Measurements from ENCODE around the gene NXPE1.

DNA sequence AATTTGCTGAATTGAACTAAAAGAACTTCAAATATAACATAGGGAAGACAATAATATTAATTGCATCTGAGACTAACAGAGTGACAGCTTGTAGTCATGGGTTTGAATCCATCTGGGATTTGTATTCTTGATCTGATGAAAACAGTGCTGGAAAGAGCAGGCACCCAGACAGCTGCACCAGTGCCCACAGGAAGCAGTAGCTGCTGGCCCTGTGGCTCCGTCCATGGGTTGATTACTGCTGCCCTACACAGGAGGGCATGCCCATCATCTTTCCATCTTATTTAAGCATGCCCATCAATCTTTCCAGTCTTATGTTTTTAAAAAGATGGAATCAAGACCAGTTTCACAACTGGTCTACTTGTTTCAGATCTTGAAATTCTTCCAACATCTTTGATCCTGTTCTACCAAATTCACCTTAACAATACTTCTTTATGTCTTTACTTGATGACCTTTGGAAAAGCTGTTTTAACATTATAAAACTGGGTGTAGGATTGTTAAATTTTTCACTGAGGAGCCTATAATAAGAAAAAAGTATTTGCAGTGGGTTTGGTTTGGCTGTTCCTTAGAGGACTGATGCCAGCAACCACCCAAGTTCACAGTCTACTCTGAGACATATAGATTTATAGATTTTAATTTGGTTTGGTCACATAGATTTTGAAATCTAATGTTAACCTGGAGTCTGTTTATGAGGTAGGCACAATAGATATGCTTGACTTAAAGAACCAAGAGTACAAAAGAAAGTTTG lies 36.7 kb upstream of the NXPE1 start:
- no peak for TF ChIP-seq POLR2A (IDR thresholded peaks at IDR 0.05)
- TF ChIP-seq, protein P1, sequence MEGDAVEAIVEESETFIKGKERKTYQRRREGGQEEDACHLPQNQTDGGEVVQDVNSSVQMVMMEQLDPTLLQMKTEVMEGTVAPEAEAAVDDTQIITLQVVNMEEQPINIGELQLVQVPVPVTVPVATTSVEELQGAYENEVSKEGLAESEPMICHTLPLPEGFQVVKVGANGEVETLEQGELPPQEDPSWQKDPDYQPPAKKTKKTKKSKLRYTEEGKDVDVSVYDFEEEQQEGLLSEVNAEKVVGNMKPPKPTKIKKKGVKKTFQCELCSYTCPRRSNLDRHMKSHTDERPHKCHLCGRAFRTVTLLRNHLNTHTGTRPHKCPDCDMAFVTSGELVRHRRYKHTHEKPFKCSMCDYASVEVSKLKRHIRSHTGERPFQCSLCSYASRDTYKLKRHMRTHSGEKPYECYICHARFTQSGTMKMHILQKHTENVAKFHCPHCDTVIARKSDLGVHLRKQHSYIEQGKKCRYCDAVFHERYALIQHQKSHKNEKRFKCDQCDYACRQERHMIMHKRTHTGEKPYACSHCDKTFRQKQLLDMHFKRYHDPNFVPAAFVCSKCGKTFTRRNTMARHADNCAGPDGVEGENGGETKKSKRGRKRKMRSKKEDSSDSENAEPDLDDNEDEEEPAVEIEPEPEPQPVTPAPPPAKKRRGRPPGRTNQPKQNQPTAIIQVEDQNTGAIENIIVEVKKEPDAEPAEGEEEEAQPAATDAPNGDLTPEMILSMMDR (IDR thresholded peaks at IDR 0.05) = no peak
- no peak for TF ChIP-seq POLR2AphosphoS5 (IDR thresholded peaks at IDR 0.05)
